Ishikawa (cell line): ENCODE results near the gene SPTBN5.

Experiments
- CEBPB ChIP-seq: IDR thresholded peaks from 2 replicates; pipeline ENCODE4 v1.6.1; 2012
- CREB1 ChIP-seq: IDR thresholded peaks from 2 replicates; pipeline ENCODE4 v1.6.1; 2012; ENCODE audit warnings: low read depth
- EGR1 ChIP-seq: IDR thresholded peaks from 2 replicates; pipeline ENCODE4 v1.6.1; 2012
- EP300 ChIP-seq: IDR thresholded peaks from 2 replicates; pipeline ENCODE4 v1.6.1; 2012; ENCODE audit warnings: borderline replicate concordance
- FOXM1 ChIP-seq: IDR thresholded peaks from 2 replicates; pipeline ENCODE4 v1.6.1; 2012; ENCODE audit warnings: low read depth, borderline replicate concordance
- NFIC ChIP-seq: IDR thresholded peaks from 2 replicates; pipeline ENCODE4 v1.6.1; 2012
- RAD21 ChIP-seq: IDR thresholded peaks from 2 replicates; pipeline ENCODE4 v1.6.1; 2012; ENCODE audit warnings: low read depth
- TAF1 ChIP-seq: IDR thresholded peaks from 2 replicates; pipeline ENCODE4 v1.6.1; 2012; ENCODE audit warnings: low read depth, mild to moderate bottlenecking
- TCF12 ChIP-seq: IDR thresholded peaks from 2 replicates; pipeline ENCODE4 v1.6.1; 2012; ENCODE audit warnings: low read depth
- TEAD4 ChIP-seq: IDR thresholded peaks from 2 replicates; pipeline ENCODE4 v1.6.1; 2012
- USF1 ChIP-seq: IDR thresholded peaks from 2 replicates; pipeline ENCODE4 v1.6.1; 2012
- YY1 ChIP-seq: IDR thresholded peaks from 2 replicates; pipeline ENCODE4 v1.6.1; 2012; ENCODE audit warnings: low read depth
- ZBTB7A ChIP-seq: IDR thresholded peaks from 2 replicates; pipeline ENCODE4 v1.6.1; 2012; ENCODE audit warnings: low read depth
- TF ChIP-seq, protein P1 (sequence below): IDR thresholded peaks from 2 replicates; pipeline ENCODE4 v1.6.1; 2012
- TF ChIP-seq, protein P2 (sequence below): IDR thresholded peaks from 2 replicates; pipeline ENCODE4 v1.6.1; 2012; ENCODE audit warnings: low read depth, mild to moderate bottlenecking

SPTBN5 gene

GRCh38 chr15:41838400-41838897, 55.4 kb downstream of the SPTBN5 start, which contains the start of gene PLA2G4B:
Gene PLA2G4B (plus strand): TSS chr15:41838847. CDS start chr15:41838914, 67 bp downstream.
- TF ChIP-seq CEBPB (peak; percentile 98), USF1 (no peak), YY1 (peak; percentile 66; the same call in 1 of the 2 replicates), TEAD4 (peak; percentile 68), EGR1 (no peak), CREB1 (no peak), RAD21 (no peak), EP300 (peak; percentile 75; the same call in 1 of the 2 replicates), FOXM1 (0 out of 2 replicates have a peak, but pooled peaks have one; percentile 25), TCF12 (peak; percentile 86), NFIC (peak; percentile 87), TAF1 (no peak), ZBTB7A (0 out of 2 replicates have a peak, but pooled peaks have one; percentile 47)
- TF ChIP-seq, protein P1, sequence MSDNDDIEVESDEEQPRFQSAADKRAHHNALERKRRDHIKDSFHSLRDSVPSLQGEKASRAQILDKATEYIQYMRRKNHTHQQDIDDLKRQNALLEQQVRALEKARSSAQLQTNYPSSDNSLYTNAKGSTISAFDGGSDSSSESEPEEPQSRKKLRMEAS = peak; percentile 67
- TF ChIP-seq, protein P2, sequence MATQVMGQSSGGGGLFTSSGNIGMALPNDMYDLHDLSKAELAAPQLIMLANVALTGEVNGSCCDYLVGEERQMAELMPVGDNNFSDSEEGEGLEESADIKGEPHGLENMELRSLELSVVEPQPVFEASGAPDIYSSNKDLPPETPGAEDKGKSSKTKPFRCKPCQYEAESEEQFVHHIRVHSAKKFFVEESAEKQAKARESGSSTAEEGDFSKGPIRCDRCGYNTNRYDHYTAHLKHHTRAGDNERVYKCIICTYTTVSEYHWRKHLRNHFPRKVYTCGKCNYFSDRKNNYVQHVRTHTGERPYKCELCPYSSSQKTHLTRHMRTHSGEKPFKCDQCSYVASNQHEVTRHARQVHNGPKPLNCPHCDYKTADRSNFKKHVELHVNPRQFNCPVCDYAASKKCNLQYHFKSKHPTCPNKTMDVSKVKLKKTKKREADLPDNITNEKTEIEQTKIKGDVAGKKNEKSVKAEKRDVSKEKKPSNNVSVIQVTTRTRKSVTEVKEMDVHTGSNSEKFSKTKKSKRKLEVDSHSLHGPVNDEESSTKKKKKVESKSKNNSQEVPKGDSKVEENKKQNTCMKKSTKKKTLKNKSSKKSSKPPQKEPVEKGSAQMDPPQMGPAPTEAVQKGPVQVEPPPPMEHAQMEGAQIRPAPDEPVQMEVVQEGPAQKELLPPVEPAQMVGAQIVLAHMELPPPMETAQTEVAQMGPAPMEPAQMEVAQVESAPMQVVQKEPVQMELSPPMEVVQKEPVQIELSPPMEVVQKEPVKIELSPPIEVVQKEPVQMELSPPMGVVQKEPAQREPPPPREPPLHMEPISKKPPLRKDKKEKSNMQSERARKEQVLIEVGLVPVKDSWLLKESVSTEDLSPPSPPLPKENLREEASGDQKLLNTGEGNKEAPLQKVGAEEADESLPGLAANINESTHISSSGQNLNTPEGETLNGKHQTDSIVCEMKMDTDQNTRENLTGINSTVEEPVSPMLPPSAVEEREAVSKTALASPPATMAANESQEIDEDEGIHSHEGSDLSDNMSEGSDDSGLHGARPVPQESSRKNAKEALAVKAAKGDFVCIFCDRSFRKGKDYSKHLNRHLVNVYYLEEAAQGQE = no peak

DNA sequence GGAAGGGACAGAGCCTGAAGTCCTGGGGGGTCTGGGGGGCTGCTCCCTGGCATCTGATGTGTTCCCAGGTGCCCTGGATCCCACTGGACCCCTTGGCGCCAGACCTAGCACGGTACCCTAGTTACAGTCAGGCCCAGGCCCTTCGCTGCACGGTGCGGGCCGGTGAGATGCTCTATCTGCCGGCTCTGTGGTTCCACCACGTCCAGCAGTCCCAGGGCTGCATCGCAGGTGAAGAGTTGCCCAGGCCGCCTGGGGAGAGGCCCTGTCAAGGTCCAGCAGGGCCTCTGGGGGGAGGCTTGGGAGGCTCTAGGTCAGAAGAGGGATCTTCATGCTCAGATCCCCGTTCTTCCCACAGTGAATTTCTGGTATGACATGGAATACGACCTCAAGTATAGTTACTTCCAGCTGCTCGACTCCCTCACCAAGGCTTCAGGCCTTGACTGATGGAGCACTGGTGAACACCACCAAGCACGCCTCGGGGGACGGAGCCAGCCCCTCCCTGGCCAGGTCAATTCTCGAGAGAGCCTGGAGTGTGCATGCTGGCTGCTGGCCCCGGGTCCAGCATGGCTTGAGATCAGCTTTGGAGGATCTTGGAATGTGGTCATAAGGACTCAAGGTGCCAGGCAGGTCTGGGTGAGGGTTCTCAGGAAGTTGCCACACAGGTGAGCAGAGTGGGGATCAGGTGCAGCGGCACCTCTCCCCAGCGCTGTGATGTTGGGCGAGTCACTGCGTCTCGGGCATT, 57.0 kb downstream of the SPTBN5 start:
- TF ChIP-seq CREB1 = no peak
- no peak for TF ChIP-seq TCF12
- no peak for TF ChIP-seq FOXM1
- no peak for TF ChIP-seq ZBTB7A
- no peak for TF ChIP-seq EGR1
- TF ChIP-seq USF1 = no peak
- TF ChIP-seq TAF1 = no peak
- TF ChIP-seq YY1 = no peak

DNA sequence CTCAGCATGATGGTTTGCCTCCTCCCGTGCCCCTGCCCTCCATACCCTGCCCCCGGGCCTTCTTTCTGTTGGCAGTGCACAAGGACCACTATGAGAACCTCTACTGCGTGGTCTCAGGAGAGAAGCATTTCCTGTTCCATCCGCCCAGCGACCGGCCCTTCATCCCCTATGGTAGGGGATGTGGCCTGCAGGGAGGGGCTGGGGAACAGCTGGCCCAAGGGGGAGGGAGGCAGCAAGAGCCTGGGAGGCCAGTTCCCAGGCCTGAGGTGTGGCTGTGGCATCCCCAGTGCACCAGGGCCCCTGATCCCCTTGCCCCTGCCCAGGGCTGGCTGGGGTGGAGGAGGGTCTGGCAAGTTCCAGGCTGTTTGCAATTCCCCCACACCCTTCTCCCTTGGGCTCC, 57.8 kb downstream of the SPTBN5 start:
- TF ChIP-seq USF1 = no peak
- no peak for TF ChIP-seq ZBTB7A
- TF ChIP-seq CEBPB = no peak
- TF ChIP-seq YY1 = no peak
- no peak for TF ChIP-seq NFIC
- TF ChIP-seq RAD21 = no peak
- no peak for TF ChIP-seq FOXM1
- TF ChIP-seq TCF12 = no peak
- TF ChIP-seq, protein P1 = no peak
- TF ChIP-seq TAF1 = no peak
- TF ChIP-seq EGR1 = no peak
- TF ChIP-seq, protein P2 = no peak
- no peak for TF ChIP-seq CREB1
- no peak for TF ChIP-seq EP300
- TF ChIP-seq TEAD4 = no peak

GRCh38 chr15:41834096-41834495, 59.8 kb downstream of the SPTBN5 start:
- TF ChIP-seq, protein P1 = no peak
- TF ChIP-seq YY1 (no peak), EP300 (no peak), NFIC (no peak), ZBTB7A (no peak), RAD21 (no peak), FOXM1 (no peak), CEBPB (no peak), TAF1 (no peak), TEAD4 (no peak)
- TF ChIP-seq, protein P2 = no peak
